ENCODE measurements around the gene CDCP2.

The CDCP2 gene

GRCh38 chr1:54165146-54165545 is 12.3 kb upstream of the CDCP2 start:
- no peaks in the 10 kb centered on the region for H3K9me3 ChIP-seq (ENCODE audit: control insufficient read depth, low read length)
- no peaks in the 10 kb centered on the region for H3K36me3 ChIP-seq (ENCODE audit: control insufficient read depth, insufficient read depth, low read length)
- no peaks in the 10 kb centered on the region for H3K27me3 ChIP-seq (ENCODE audit: control insufficient read depth, insufficient read depth, low read length)
- H3K9ac ChIP-seq (ENCODE audit: low read length) = no peak overlapping the region
- H3K4me3 ChIP-seq (ENCODE audit: low read length) = no peak overlapping the region
- peaks cover 10% of the 10 kb centered on the region for H3K4me1 ChIP-seq (ENCODE audit: control insufficient read depth, insufficient read depth, low read length)

DNA sequence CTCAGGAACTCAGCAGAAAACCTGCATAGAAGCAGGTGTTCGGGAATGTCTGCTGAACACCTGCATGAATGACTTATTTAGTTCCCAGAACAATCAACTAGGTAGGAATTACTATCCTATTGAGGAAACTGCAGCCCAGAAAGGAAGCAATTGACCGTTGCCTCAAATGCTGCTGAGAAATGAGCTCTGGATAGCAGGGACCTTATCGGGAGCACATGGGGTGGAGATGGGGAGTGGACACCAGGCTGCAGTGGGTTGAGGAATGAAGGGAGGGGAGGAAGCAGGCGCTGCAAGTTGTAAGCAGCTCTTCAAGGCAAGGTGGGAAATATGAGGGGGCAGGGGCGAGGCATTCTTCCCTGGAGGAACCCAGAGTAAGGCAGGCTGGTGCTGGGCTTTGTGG is 10.8 kb upstream of the CDCP2 start:
- Histone ChIP-seq H3K27me3 (ENCODE audit: control insufficient read depth, insufficient read depth, low read length) (no peaks in the 10 kb centered on the region), H3K4me3 (ENCODE audit: low read length) (no peak overlapping the region), H3K4me1 (ENCODE audit: control insufficient read depth, insufficient read depth, low read length) (peaks cover 10% of the 10 kb centered on the region), H3K9me3 (ENCODE audit: control insufficient read depth, low read length) (no peaks in the 10 kb centered on the region), H3K9ac (ENCODE audit: low read length) (no peak overlapping the region), H3K36me3 (ENCODE audit: control insufficient read depth, insufficient read depth, low read length) (no peaks in the 10 kb centered on the region)

GRCh38 chr1:54163051-54163450 is 10.3 kb upstream of the CDCP2 start:
- Histone ChIP-seq H3K27me3 (ENCODE audit: control insufficient read depth, insufficient read depth, low read length) (no peaks in the 10 kb centered on the region), H3K9me3 (ENCODE audit: control insufficient read depth, low read length) (no peaks in the 10 kb centered on the region), H3K9ac (ENCODE audit: low read length) (no peak overlapping the region), H3K36me3 (ENCODE audit: control insufficient read depth, insufficient read depth, low read length) (no peaks in the 10 kb centered on the region), H3K4me1 (ENCODE audit: control insufficient read depth, insufficient read depth, low read length) (peaks cover 13% of the 10 kb centered on the region), H3K4me3 (ENCODE audit: low read length) (no peak overlapping the region)

DNA sequence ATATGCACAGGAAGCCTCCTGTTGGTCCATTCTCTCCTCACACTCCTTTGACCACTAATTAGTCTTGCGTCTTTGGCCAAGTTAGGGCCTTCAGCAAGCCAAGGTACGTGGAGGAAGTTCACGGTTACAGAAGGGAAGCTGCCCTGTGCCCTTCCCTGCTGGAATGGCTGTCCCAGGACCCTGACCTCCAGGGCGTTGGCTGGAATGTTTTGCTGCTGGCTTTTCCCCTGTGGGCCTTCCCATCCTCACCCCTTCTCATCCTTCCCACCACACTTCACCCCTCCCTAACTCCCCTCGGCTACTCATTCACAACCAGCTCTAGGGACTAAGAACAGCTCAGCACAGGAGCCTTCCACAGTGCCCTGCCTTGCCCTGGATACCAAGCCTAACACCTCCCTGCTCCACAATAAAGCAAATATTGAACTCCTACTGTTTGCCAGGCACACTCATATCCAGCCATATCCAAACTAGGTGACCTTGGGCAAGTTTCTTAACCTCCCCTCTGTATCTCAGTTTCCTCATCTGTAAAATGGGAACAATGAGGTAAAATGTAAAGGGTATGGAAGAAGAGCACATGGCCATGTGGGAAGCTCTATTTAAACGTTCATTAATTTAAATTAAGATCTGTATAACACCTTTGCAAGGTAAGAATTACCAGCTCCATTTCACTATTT is 8.8 kb upstream of the CDCP2 start:
- H3K9ac ChIP-seq (ENCODE audit: low read length) = no peak overlapping the region
- no peak overlapping the region for H3K4me3 ChIP-seq (ENCODE audit: low read length)
- H3K9me3 ChIP-seq (ENCODE audit: control insufficient read depth, low read length) = no peaks in the 10 kb centered on the region
- H3K27me3 ChIP-seq (ENCODE audit: control insufficient read depth, insufficient read depth, low read length) = no peaks in the 10 kb centered on the region
- H3K36me3 ChIP-seq (ENCODE audit: control insufficient read depth, insufficient read depth, low read length) = no peaks in the 10 kb centered on the region
- peaks cover 16% of the 10 kb centered on the region for H3K4me1 ChIP-seq (ENCODE audit: control insufficient read depth, insufficient read depth, low read length)

GRCh38 chr1:54160351-54160750 is 7.6 kb upstream of the CDCP2 start:
- H3K9ac ChIP-seq (ENCODE audit: low read length) = no peak overlapping the region
- H3K36me3 ChIP-seq (ENCODE audit: control insufficient read depth, insufficient read depth, low read length) = no peaks in the 10 kb centered on the region
- H3K4me1 ChIP-seq (ENCODE audit: control insufficient read depth, insufficient read depth, low read length) = peaks cover 16% of the 10 kb centered on the region
- no peaks in the 10 kb centered on the region for H3K27me3 ChIP-seq (ENCODE audit: control insufficient read depth, insufficient read depth, low read length)
- no peaks in the 10 kb centered on the region for H3K9me3 ChIP-seq (ENCODE audit: control insufficient read depth, low read length)
- no peak overlapping the region for H3K4me3 ChIP-seq (ENCODE audit: low read length)

GRCh38 chr1:54159733-54160316 is 7.0 kb upstream of the CDCP2 start:
- Histone ChIP-seq H3K4me3 (ENCODE audit: low read length) (no peak overlapping the region), H3K9me3 (ENCODE audit: control insufficient read depth, low read length) (no peaks in the 10 kb centered on the region), H3K4me1 (ENCODE audit: control insufficient read depth, insufficient read depth, low read length) (peaks cover 16% of the 10 kb centered on the region), H3K36me3 (ENCODE audit: control insufficient read depth, insufficient read depth, low read length) (no peaks in the 10 kb centered on the region), H3K27me3 (ENCODE audit: control insufficient read depth, insufficient read depth, low read length) (no peaks in the 10 kb centered on the region), H3K9ac (ENCODE audit: low read length) (no peak overlapping the region)

GRCh38 chr1:54158071-54158470 is 5.3 kb upstream of the CDCP2 start:
- peaks cover 18% of the 10 kb centered on the region for H3K4me1 ChIP-seq (ENCODE audit: control insufficient read depth, insufficient read depth, low read length)
- H3K4me3 ChIP-seq (ENCODE audit: low read length) = no peak overlapping the region
- no peaks in the 10 kb centered on the region for H3K9me3 ChIP-seq (ENCODE audit: control insufficient read depth, low read length)
- H3K27me3 ChIP-seq (ENCODE audit: control insufficient read depth, insufficient read depth, low read length) = no peaks in the 10 kb centered on the region
- H3K36me3 ChIP-seq (ENCODE audit: control insufficient read depth, insufficient read depth, low read length) = no peaks in the 10 kb centered on the region
- no peak overlapping the region for H3K9ac ChIP-seq (ENCODE audit: low read length)

DNA sequence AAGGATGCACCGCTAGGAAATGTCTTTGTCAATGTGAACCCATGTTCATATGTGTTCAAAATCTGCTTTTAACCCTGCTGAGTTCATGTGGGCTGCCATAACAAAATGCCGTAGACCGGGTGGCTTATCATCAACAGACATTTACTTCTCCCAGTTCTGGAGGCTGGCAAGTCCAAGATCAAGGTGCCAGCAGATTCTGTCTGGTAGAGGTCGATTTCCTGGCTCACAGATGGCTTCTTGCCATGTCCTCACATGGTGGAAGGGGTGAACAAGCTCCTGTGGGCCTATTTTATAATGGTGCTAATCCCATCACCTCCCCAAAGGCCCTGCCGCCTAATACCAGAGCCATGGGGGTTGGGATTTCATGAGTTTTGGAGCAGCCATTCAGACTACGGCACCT is 4.6 kb upstream of the CDCP2 start:
- Histone ChIP-seq H3K27me3 (ENCODE audit: control insufficient read depth, insufficient read depth, low read length) (no peaks in the 10 kb centered on the region), H3K9ac (ENCODE audit: low read length) (no peak overlapping the region), H3K4me1 (ENCODE audit: control insufficient read depth, insufficient read depth, low read length) (peaks cover 16% of the 10 kb centered on the region), H3K9me3 (ENCODE audit: control insufficient read depth, low read length) (no peaks in the 10 kb centered on the region), H3K4me3 (ENCODE audit: low read length) (no peak overlapping the region), H3K36me3 (ENCODE audit: control insufficient read depth, insufficient read depth, low read length) (no peaks in the 10 kb centered on the region)

DNA sequence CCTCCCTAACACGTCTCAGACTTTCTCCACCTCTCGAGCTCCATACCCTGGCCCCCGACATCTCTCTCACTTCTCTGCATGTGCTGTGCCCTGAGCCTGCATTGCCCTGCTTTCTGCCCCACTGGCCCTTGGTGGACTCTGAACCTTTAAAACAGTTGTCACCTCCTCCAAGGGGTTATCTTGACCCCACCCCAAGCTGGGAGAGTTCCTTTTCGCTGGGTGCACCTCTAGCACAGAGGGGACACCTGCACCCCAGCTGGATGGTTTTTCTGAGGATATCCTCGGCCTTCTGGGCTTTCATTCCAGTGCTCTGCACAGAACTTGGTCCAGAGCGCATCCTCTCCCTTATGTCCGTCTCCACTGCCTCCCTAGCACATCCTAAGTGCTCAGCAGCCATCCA is 4.2 kb upstream of the CDCP2 start:
- no peaks in the 10 kb centered on the region for H3K27me3 ChIP-seq (ENCODE audit: control insufficient read depth, insufficient read depth, low read length)
- H3K9ac ChIP-seq (ENCODE audit: low read length) = no peak overlapping the region
- peaks cover 16% of the 10 kb centered on the region for H3K4me1 ChIP-seq (ENCODE audit: control insufficient read depth, insufficient read depth, low read length)
- H3K36me3 ChIP-seq (ENCODE audit: control insufficient read depth, insufficient read depth, low read length) = no peaks in the 10 kb centered on the region
- no peak overlapping the region for H3K4me3 ChIP-seq (ENCODE audit: low read length)
- no peaks in the 10 kb centered on the region for H3K9me3 ChIP-seq (ENCODE audit: control insufficient read depth, low read length)

DNA sequence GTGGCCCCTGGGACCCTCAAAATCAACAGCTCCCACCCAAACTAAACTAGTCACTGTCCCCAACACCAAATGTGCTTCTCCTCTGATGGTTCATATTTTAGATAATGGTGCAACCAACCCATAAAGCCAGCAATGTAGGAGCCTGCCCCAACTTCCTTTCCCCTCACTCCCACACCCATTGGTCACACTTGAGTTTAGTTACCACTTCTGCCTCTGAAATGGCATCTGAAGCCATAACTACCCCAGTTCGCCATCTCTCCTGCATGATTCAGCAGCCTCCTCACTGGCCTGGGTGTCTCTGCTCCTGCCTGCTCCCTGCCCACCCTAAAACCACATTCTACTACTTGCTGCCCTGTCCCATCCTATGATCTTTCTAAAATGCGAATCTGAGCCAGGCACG is 3.4 kb upstream of the CDCP2 start:
- no peaks in the 10 kb centered on the region for H3K9me3 ChIP-seq (ENCODE audit: control insufficient read depth, low read length)
- no peaks in the 10 kb centered on the region for H3K36me3 ChIP-seq (ENCODE audit: control insufficient read depth, insufficient read depth, low read length)
- no peak overlapping the region for H3K4me3 ChIP-seq (ENCODE audit: low read length)
- no peaks in the 10 kb centered on the region for H3K27me3 ChIP-seq (ENCODE audit: control insufficient read depth, insufficient read depth, low read length)
- peaks cover 16% of the 10 kb centered on the region for H3K4me1 ChIP-seq (ENCODE audit: control insufficient read depth, insufficient read depth, low read length)
- H3K9ac ChIP-seq (ENCODE audit: low read length) = no peak overlapping the region

DNA sequence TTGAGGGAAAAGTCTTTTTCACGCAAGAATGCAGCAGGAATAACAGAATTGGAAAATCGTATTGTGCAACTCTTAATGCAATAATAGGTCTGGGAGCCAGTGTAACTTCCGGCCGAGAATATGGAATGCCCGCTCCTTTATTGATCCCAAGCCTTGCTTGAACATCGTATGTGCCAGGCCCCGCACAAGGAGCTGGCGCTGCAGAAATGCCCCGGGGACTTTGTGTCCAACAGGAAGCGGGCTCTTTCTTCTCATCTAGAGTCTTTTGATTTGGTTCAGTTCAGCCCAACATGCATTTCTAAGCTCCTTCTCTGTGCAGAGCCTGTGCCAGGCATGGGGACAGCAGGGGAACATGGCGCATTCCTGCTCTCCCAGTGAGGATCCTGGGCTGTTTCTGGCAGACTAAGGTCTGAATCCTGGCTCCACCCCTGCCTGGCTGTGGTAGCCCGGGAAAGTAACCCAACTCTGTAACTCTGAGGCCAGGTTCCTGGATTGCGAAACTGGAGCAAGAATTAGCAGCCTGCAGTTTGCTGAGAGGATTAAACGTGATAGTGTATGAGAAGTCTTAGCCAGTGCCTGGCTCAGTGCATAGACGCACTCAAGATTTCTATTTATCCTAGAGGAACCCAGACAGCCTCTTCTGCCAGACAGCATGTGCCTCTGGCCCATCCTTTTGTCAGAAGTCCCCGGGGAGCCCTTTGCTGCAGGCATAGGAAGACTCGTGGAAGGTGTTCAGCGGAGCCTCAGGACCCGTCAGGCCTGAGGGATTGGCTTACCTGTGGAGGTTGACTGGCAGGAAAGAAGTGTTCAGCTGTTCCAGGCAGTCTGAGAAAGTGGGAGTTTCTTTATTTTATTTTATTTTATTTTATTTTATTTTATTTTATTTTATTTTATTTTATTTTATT is 987 bp upstream of the CDCP2 start:
- no peaks in the 10 kb centered on the region for H3K9me3 ChIP-seq (ENCODE audit: control insufficient read depth, low read length)
- no peak overlapping the region for H3K9ac ChIP-seq (ENCODE audit: low read length)
- no peak overlapping the region for H3K4me3 ChIP-seq (ENCODE audit: low read length)
- H3K27me3 ChIP-seq (ENCODE audit: control insufficient read depth, insufficient read depth, low read length) = no peaks in the 10 kb centered on the region
- no peaks in the 10 kb centered on the region for H3K36me3 ChIP-seq (ENCODE audit: control insufficient read depth, insufficient read depth, low read length)
- H3K4me1 ChIP-seq (ENCODE audit: control insufficient read depth, insufficient read depth, low read length) = peaks cover 16% of the 10 kb centered on the region

DNA sequence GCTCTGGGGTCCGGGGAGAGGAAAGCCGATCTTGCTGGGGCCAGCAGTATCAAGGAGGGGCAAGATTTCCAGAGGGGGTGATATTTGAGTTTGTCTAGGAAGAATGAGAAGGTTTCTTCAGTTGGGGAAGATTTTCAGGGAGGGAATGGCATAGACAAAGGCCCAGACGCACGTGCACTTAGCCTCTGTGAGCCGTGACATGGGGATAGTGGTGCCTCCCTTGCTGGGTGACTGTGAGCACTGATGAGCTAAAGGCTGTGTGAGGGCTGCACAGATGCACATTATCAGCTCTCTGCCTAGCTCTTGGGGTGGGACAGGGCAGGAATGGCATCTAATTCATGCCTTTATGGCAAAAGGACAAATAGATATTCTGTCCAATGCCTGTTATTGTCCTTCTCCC is 1.8 kb downstream of the CDCP2 start:
- H3K4me3 ChIP-seq (ENCODE audit: low read length) = no peak overlapping the region
- H3K36me3 ChIP-seq (ENCODE audit: control insufficient read depth, insufficient read depth, low read length) = no peaks in the 10 kb centered on the region
- H3K4me1 ChIP-seq (ENCODE audit: control insufficient read depth, insufficient read depth, low read length) = peaks cover 10% of the 10 kb centered on the region
- no peaks in the 10 kb centered on the region for H3K9me3 ChIP-seq (ENCODE audit: control insufficient read depth, low read length)
- no peak overlapping the region for H3K9ac ChIP-seq (ENCODE audit: low read length)
- no peaks in the 10 kb centered on the region for H3K27me3 ChIP-seq (ENCODE audit: control insufficient read depth, insufficient read depth, low read length)
